ENCODE results near the gene RAPGEF1.
A peak's percentile ranks its signal among the peaks of the same experiment; 100 is the strongest.

The RAPGEF1 gene

GRCh38 chr9:131621551-131622358 lies 118.1 kb downstream of the RAPGEF1 start:
- H3K4me1 ChIP-seq (ENCODE audit: control insufficient read depth, low read depth, low read length), result no peaks in the 10 kb centered on the region
- no peak overlapping the region for H3K27ac ChIP-seq (ENCODE audit: low read depth, low read length)
- H3K4me3 ChIP-seq (ENCODE audit: low read length), result no peak overlapping the region
- H3K79me1 ChIP-seq (ENCODE audit: low read length), result no peaks in the 10 kb centered on the region
- H3K18ac ChIP-seq (ENCODE audit: low read length), result no peak overlapping the region
- H3K56ac ChIP-seq (ENCODE audit: low read length), result no peak overlapping the region
- H2AK5ac ChIP-seq (ENCODE audit: low read length), result no peak overlapping the region
- H3K9ac ChIP-seq (ENCODE audit: low read length), result no peak overlapping the region
- H3K27me3 ChIP-seq (ENCODE audit: insufficient read depth, low read length, poor library complexity), result no peaks in the 10 kb centered on the region
- peak overlapping the region; percentile 37 for H3K23ac ChIP-seq (ENCODE audit: low read length)
- H3K36me3 ChIP-seq (ENCODE audit: control insufficient read depth, insufficient read depth, low read length), result peaks cover 3% of the 10 kb centered on the region
- no peak overlapping the region for H3K4me2 ChIP-seq (ENCODE audit: low read length)
- DNase-seq, result no peak
- no peak overlapping the region for H2BK5ac ChIP-seq (ENCODE audit: low read length)
- no peak overlapping the region for H3K4ac ChIP-seq (ENCODE audit: low read depth, low read length)
- H4K5ac ChIP-seq (ENCODE audit: low read length), result no peak overlapping the region
- H2BK15ac ChIP-seq (replicated peaks; ENCODE audit: low read depth), result no peak overlapping the region
- H2BK120ac ChIP-seq (ENCODE audit: low read depth, low read length), result no peak overlapping the region
- H3K79me2 ChIP-seq (ENCODE audit: control insufficient read depth, insufficient read depth, low read length), result no peaks in the 10 kb centered on the region
- no peak overlapping the region for H4K8ac ChIP-seq (ENCODE audit: low read depth, low read length)
- no CpG with 5 or more reads among the region's 31 CpGs for WGBS (ENCODE audit: extremely low coverage, insufficient coverage, low lambda C conversion rate)

GRCh38 chr9:131620764-131621520 lies 118.9 kb downstream of the RAPGEF1 start:
- Histone ChIP-seq H3K79me1 (ENCODE audit: low read length) (no peaks in the 10 kb centered on the region), H3K79me2 (ENCODE audit: control insufficient read depth, insufficient read depth, low read length) (no peaks in the 10 kb centered on the region), H2BK5ac (ENCODE audit: low read length) (no peak overlapping the region), H3K27me3 (ENCODE audit: insufficient read depth, low read length, poor library complexity) (no peaks in the 10 kb centered on the region), H2BK120ac (ENCODE audit: low read depth, low read length) (no peak overlapping the region), H3K18ac (ENCODE audit: low read length) (no peak overlapping the region), H3K27ac (ENCODE audit: low read depth, low read length) (no peak overlapping the region), H3K4ac (ENCODE audit: low read depth, low read length) (no peak overlapping the region), H4K5ac (ENCODE audit: low read length) (no peak overlapping the region), H3K4me2 (ENCODE audit: low read length) (no peak overlapping the region), H4K8ac (ENCODE audit: low read depth, low read length) (no peak overlapping the region), H3K56ac (ENCODE audit: low read length) (no peak overlapping the region), H3K36me3 (ENCODE audit: control insufficient read depth, insufficient read depth, low read length) (peaks cover 3% of the 10 kb centered on the region), H2AK5ac (ENCODE audit: low read length) (no peak overlapping the region), H3K23ac (ENCODE audit: low read length) (no peak overlapping the region), H3K4me3 (ENCODE audit: low read length) (no peak overlapping the region), H2BK15ac (replicated peaks; ENCODE audit: low read depth) (no peak overlapping the region), H3K9ac (ENCODE audit: low read length) (no peak overlapping the region), H3K4me1 (ENCODE audit: control insufficient read depth, low read depth, low read length) (no peaks in the 10 kb centered on the region)
- WGBS (ENCODE audit: extremely low coverage, insufficient coverage, low lambda C conversion rate), result no CpG with 5 or more reads among the region's 9 CpGs
- DNase-seq, result no peak

- Histone ChIP-seq H3K9ac (ENCODE audit: low read length) (no peak overlapping the region), H3K36me3 (ENCODE audit: control insufficient read depth, insufficient read depth, low read length) (peaks cover 3% of the 10 kb centered on the region)
Measured at GRCh38 chr9:131619680-131620079, 120.2 kb downstream of the RAPGEF1 start.

GRCh38 chr9:131618785-131619184 lies 121.1 kb downstream of the RAPGEF1 start:
- Histone ChIP-seq H2BK15ac (replicated peaks; ENCODE audit: low read depth) (no peak overlapping the region), H4K8ac (ENCODE audit: low read depth, low read length) (no peak overlapping the region), H2AK5ac (ENCODE audit: low read length) (no peak overlapping the region), H2BK120ac (ENCODE audit: low read depth, low read length) (no peak overlapping the region), H4K5ac (ENCODE audit: low read length) (no peak overlapping the region), H3K79me1 (ENCODE audit: low read length) (no peaks in the 10 kb centered on the region), H3K4me3 (ENCODE audit: low read length) (no peak overlapping the region), H3K23ac (ENCODE audit: low read length) (no peak overlapping the region), H2BK5ac (ENCODE audit: low read length) (no peak overlapping the region), H3K79me2 (ENCODE audit: control insufficient read depth, insufficient read depth, low read length) (no peaks in the 10 kb centered on the region), H3K27me3 (ENCODE audit: insufficient read depth, low read length, poor library complexity) (no peaks in the 10 kb centered on the region), H3K4me2 (ENCODE audit: low read length) (no peak overlapping the region), H3K27ac (ENCODE audit: low read depth, low read length) (no peak overlapping the region), H3K18ac (ENCODE audit: low read length) (no peak overlapping the region), H3K9ac (ENCODE audit: low read length) (no peak overlapping the region), H3K4ac (ENCODE audit: low read depth, low read length) (no peak overlapping the region), H3K56ac (ENCODE audit: low read length) (no peak overlapping the region), H3K4me1 (ENCODE audit: control insufficient read depth, low read depth, low read length) (no peaks in the 10 kb centered on the region), H3K36me3 (ENCODE audit: control insufficient read depth, insufficient read depth, low read length) (peaks cover 3% of the 10 kb centered on the region)
- DNase-seq, result no peak
- WGBS (ENCODE audit: extremely low coverage, insufficient coverage, low lambda C conversion rate), result no CpG with 5 or more reads among the region's 16 CpGs

More at GRCh38 chr9:131619680-131620079, 120.2 kb downstream of the RAPGEF1 start:
- WGBS (ENCODE audit: extremely low coverage, insufficient coverage, low lambda C conversion rate), result no CpG with 5 or more reads among the region's 3 CpGs
- H4K8ac ChIP-seq (ENCODE audit: low read depth, low read length), result no peak overlapping the region
- no peak overlapping the region for H2BK120ac ChIP-seq (ENCODE audit: low read depth, low read length)
- no peak overlapping the region for H3K4ac ChIP-seq (ENCODE audit: low read depth, low read length)
- no peaks in the 10 kb centered on the region for H3K79me2 ChIP-seq (ENCODE audit: control insufficient read depth, insufficient read depth, low read length)
- no peak overlapping the region for H2AK5ac ChIP-seq (ENCODE audit: low read length)
- no peak overlapping the region for H3K56ac ChIP-seq (ENCODE audit: low read length)
- no peak overlapping the region for H3K4me3 ChIP-seq (ENCODE audit: low read length)
- no peaks in the 10 kb centered on the region for H3K27me3 ChIP-seq (ENCODE audit: insufficient read depth, low read length, poor library complexity)
- H3K18ac ChIP-seq (ENCODE audit: low read length), result no peak overlapping the region
- H3K79me1 ChIP-seq (ENCODE audit: low read length), result no peaks in the 10 kb centered on the region
- no peaks in the 10 kb centered on the region for H3K4me1 ChIP-seq (ENCODE audit: control insufficient read depth, low read depth, low read length)
- H4K5ac ChIP-seq (ENCODE audit: low read length), result no peak overlapping the region
- H2BK5ac ChIP-seq (ENCODE audit: low read length), result no peak overlapping the region
- no peak overlapping the region for H3K27ac ChIP-seq (ENCODE audit: low read depth, low read length)
- H3K23ac ChIP-seq (ENCODE audit: low read length), result no peak overlapping the region
- no peak overlapping the region for H3K4me2 ChIP-seq (ENCODE audit: low read length)
- H2BK15ac ChIP-seq (replicated peaks; ENCODE audit: low read depth), result no peak overlapping the region
- DNase-seq, result no peak

GRCh38 chr9:131618071-131618479 lies 121.8 kb downstream of the RAPGEF1 start:
- no peak for DNase-seq
- Histone ChIP-seq H4K5ac (ENCODE audit: low read length) (no peak overlapping the region), H3K27me3 (ENCODE audit: insufficient read depth, low read length, poor library complexity) (no peaks in the 10 kb centered on the region), H2BK15ac (replicated peaks; ENCODE audit: low read depth) (no peak overlapping the region), H3K27ac (ENCODE audit: low read depth, low read length) (no peak overlapping the region), H3K18ac (ENCODE audit: low read length) (no peak overlapping the region), H3K9ac (ENCODE audit: low read length) (no peak overlapping the region), H2AK5ac (ENCODE audit: low read length) (no peak overlapping the region), H2BK120ac (ENCODE audit: low read depth, low read length) (no peak overlapping the region), H3K36me3 (ENCODE audit: control insufficient read depth, insufficient read depth, low read length) (peaks cover 3% of the 10 kb centered on the region), H3K23ac (ENCODE audit: low read length) (no peak overlapping the region), H3K4ac (ENCODE audit: low read depth, low read length) (no peak overlapping the region), H3K4me2 (ENCODE audit: low read length) (no peak overlapping the region), H3K56ac (ENCODE audit: low read length) (no peak overlapping the region), H3K79me2 (ENCODE audit: control insufficient read depth, insufficient read depth, low read length) (no peaks in the 10 kb centered on the region), H2BK5ac (ENCODE audit: low read length) (no peak overlapping the region), H3K4me1 (ENCODE audit: control insufficient read depth, low read depth, low read length) (peaks cover 1% of the 10 kb centered on the region), H4K8ac (ENCODE audit: low read depth, low read length) (no peak overlapping the region), H3K4me3 (ENCODE audit: low read length) (no peak overlapping the region), H3K79me1 (ENCODE audit: low read length) (no peaks in the 10 kb centered on the region)
- WGBS (ENCODE audit: extremely low coverage, insufficient coverage, low lambda C conversion rate), result no CpG with 5 or more reads among the region's 2 CpGs
